NCI-H187 treated with DMSO at 0.1 percent for 48 hours (cell line): ENCODE results near the gene LIPE.
"Not testable (repeated sequence)": the region's sequence is repeated elsewhere in the genome, so short reads cannot be mapped to it uniquely, and the experiment has no call there.

Experiments used
- DNase-seq: peaks from one replicate; lab custom pipeline; 2025; lab: John Stamatoyannopoulos, UW

LIPE gene

DNA sequence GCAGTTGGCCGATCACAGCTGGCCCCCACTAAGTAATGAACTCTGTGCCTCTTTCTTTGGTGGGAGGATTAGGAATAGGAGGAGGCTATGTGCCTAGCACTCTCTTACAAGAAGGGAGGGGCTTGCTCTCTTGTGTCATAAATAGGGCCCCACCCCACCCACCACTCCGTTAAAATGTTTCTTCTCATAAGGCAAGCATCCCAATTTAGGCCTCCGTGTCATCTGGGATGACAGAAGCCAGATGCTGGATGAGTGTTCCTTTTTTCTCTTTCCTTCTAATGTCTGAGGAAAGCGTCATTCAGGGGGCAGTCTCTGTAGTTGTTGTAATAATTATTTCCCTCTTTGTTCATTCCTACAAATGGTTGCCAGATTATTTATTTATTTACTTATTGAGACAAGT, at the start of gene LIPE:
LIPE (minus strand) TSS at position 76 of the 400 bp plus-strand sequence. CDS start 239 bp downstream, outside the sequence.
- DNase-seq, result no peak

DNA sequence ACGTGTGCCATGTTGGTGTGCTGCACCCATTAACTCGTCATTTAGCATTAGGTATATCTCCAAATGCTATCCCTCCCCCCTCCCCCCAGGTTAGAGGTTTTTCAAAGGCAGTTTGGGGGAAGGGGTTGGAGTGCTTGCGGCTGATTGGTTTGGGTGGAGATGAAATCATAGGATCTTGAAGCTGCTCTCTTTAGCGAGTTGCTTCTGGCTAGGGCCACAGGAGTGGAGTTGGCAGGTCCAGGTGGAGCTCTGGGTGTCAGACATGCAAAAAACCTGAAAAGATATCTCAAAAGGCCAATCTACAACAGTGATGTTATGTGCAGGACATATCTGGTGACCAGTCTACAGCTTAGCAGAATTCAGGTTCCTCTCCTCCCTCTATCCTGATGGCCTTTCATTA, 48.2 kb upstream of the LIPE start:
- no peak for DNase-seq

- DNase-seq, result no peak
Measured at GRCh38 chr19:42474743-42475142, 47.6 kb upstream of the LIPE start.

GRCh38 chr19:42473686-42474085, 46.5 kb upstream of the LIPE start:
- no peak for DNase-seq

- DNase-seq, result no peak
Measured at GRCh38 chr19:42472402-42473147, 45.4 kb upstream of the LIPE start.

GRCh38 chr19:42471554-42472249, 44.5 kb upstream of the LIPE start:
- no peak for DNase-seq

DNA sequence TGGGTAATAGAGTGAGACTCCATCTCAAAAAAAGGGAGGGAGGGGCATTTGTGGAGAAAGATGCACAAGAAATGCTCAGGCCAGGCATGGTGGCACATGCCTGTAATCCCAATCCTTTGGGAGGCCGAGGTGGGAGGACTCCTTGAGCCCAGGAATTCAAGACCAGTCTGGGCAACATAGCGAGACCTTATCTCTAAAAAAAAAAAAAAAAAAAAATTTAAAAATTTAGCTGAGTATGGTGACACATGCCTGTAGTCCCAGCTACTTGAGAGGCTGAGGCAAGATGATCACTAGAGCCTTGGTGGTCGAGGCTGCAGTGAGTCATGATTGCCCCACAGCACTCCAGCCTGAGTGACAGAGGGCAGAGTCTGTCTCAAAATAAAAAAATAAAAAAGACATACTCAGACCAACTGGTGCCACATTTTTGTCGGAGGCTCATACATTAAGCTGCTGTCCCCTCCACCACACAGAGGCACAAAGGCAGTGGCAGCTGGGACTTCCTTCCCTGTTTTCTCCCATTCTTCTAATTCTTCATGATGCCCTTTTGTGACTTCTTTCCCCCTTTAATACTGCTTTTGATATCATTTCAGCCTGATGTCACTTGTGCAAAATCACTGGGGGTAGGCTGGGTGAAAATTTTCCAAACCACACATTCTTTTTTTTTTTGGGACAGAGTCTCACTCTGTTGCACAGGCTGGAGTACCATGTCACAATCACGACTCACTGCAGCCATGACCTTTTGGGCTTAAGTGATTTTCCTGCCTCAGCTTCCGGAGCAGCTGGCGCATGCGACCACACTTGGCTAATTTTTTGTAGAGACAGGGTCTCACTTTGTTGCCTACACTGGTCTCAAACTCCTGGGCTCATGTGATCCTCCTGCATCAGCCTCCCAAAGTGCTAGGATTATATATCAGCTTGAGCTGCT, 42.4 kb upstream of the LIPE start:
- no peak for DNase-seq

DNA sequence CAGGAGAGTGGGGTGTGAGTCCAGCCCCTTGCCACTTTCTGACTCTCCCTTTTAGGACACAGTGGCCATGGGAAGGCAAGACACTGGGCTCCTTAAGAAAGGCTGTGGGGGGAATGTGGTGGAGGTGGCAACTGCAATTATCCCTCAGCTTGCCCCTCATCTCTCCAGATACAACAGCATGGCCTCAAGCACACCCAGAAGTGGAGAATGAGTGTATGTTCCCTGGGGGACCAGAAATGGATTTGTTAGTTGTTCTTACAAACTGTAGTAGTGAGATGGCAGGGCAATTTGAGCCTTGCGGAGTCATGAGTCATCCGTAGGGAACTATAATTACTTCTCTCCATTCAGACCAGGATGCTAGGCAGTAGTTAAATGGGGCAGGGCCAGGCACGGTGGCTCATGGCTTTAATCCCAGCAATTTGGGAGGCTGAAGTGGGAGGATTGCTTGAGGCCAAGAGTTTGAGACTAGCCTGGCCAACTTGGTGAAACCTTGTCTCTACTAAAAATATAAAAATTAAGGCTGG, 41.1 kb upstream of the LIPE start:
- no peak for DNase-seq

GRCh38 chr19:42467183-42467760, 40.1 kb upstream of the LIPE start:
- no peak for DNase-seq

DNA sequence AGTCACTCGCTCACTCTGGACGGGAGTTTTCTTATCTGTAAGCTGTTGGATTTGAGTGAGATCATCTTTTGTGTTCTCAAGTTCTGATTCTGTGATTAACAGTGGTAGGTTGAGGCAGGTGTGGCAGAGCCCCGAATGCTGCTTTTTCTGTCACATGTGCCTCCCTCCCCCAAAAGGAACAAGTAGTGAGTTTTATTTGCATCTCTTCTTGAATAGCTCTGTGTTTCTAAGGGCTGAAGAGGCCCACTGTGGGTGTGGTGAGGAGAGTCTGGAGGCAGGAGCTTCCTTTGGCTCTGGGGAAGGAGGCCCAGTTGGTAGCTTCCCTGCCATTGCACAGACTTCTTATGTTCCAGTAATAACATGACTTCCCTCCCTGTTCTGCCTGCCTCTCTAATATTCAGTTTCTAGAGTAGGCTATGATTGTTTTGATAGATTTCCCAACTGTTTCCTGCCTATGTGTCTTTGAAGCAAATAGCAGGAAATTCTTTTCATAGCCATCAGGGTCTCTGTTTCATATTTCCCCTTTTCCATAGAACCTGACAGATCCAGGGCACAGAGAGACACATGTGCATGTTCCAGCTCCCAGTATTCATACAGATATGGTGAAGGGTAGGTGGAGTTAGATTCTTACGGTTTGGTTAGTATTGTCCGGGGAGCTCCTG, 39.5 kb upstream of the LIPE start:
- DNase-seq, result no peak

GRCh38 chr19:42465827-42466280, 38.7 kb upstream of the LIPE start:
- no peak for DNase-seq

- no peak for DNase-seq
Measured at GRCh38 chr19:42461700-42462324, 34.6 kb upstream of the LIPE start.

DNA sequence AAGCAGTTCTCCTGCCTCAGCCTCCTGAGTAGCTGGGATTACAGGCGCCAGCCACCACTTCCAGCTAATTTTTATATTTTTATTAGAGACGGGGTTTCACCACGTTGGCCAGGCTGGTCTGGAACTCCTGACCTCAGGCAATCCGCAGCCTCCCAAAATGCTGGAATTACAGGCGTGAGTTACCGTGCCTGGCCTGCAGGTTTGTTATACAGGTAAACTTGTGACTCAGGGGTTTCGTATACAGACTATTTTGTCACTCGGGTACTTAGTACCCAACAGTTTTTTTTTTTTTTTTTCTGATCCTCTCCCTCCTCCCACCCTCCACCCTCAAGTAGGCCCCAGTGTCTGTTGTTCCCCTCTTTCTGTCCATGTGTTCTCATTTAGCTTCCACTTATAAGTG, 34.0 kb upstream of the LIPE start:
- not testable (repeated sequence) for DNase-seq

DNA sequence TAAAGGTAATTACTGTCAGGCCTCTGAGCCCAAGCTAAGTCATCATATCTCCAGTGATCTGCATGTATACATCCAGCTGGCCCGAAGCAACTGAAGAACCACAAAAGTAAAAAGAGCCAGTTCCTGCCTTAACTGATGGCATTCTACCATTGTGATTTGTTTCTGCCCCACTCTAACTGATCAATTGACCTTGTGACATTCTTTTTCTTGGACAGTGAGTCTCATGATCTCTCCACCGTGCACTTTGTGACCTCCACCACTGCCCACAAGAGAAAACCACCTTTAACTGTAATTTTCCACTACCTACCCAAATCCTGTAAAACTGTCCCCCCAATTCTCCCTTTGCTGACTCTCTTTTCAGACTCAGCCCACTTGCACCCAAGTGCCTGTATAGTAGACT, 32.7 kb upstream of the LIPE start:
- no peak for DNase-seq

GRCh38 chr19:42455621-42456081, 28.5 kb upstream of the LIPE start:
- DNase-seq, result no peak

DNA sequence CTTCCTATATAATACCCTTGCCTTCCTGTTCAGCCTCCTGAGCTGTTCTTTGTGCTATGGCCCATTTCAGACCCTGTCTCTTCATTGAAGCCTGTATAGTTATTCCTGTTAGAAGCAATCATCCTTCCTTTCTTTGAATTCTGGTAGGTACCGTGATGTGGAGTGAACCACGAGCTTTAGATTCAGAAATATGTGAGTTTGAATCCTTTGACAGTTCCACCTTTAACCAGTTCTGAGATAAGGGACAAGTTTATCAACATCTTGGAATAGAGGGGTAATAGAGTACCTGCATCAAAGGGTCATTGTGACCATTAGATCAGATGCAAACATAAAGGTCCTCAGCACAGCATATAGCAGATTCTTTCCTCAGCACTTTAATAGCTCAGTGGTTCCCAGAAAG, 27.9 kb upstream of the LIPE start:
- DNase-seq, result no peak

DNA sequence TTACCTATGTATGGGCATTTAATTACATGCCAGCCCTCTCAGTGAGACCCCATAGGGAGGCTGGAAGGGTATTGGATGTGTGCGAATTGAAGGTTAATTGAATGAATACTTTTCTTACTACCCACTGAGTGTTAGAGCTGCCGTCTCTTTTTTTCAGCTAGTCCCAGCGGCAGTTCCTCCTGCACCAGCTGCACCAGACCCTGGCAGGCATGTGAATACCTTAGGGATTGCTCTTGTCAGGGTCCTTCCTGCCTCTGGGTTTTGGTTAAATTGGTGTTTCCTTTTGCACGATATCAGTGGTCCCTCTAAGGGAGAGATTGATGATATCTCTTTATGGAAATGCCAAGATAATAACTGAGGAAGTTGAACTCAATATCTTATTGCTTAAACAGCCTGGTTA, 25.4 kb upstream of the LIPE start:
- DNase-seq, result no peak

DNA sequence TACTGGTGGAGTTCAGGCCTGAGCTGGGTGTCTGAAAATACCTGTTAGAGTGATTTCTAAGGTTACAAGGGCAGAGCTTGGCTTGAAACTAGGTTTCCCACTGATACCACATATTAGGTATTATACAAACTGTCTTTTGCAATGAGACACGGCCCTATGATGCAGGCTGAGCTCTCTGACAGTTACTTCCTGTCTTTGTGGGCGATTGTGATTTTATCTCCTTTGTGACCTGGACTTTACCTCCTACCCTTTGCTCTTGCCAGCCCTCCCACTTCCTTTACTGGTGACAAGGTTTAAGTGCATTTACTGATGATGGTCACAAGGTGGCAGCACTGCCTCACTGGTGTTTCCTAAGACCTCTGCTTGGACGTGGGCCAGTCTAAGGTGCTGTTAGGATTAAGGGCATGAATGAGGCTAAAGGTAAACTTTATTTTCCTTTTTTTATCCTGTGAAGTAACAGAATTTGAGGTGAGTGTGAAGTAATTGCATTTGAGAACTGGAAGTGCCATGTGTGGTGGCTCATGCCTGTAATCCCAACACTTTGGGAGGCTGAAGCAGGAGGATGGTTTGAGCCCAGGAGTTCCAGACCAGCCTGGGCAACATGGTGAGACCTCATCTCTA, 23.2 kb upstream of the LIPE start:
- no peak for DNase-seq

DNA sequence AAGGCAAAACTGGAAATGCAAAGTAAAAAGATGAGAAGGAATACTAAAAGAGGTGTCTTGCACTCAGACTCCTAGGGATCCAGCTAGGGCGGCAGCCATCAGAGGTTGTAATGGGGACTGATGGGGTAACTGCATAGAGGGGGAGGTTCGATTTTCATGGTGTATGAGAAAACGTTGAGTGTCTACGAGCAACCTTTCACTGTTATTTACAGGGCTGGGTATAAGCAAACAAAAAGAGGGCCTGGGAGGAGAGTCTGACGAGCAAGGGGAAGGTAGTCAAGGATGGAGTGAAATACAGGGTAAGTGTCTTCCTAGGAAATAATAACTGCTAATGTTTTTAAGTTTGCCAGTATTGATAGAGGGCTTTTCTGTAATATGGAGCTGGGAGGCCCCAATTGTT, 21.1 kb upstream of the LIPE start:
- not testable (repeated sequence) for DNase-seq

GRCh38 chr19:42445948-42446347, 18.8 kb upstream of the LIPE start:
- no peak for DNase-seq
